HepG2 (cell line): ENCODE measurements around the gene POLR3F. TPM values are rescaled to one million over a fixed set of nuclear protein-coding genes. Genes with fewer than 3 reads are reported as not detected.

Experiments used
- ATF7 ChIP-seq, 2 experiments: fragments of 450-650 bp in 1 of 2; sonication (generic) in 1 of 2; formaldehyde crosslinking in 1 of 2; IDR thresholded peaks; 2 replicates each; pipeline versions ENCODE4 v1.4.0 to v1.6.1; 2016 to 2020; ENCODE audit warnings: antibody characterized with exemption in 1 of 2, mild to moderate bottlenecking in 1 of 2, missing genetic modification reagents in 1 of 2
- BORCS8-MEF2B ChIP-seq: sonication (generic); formaldehyde crosslinking; IDR thresholded peaks from 2 replicates; pipeline ENCODE4 v1.8.0; 2022; ENCODE audit warnings: mild to moderate bottlenecking, missing genetic modification reagents
- ISL2 ChIP-seq: sonication (generic); formaldehyde crosslinking; IDR thresholded peaks from 2 replicates; pipeline ENCODE4 v1.5.0; 2020; ENCODE audit warnings: missing genetic modification reagents
- MTA3 ChIP-seq: sonication (generic); formaldehyde crosslinking; IDR thresholded peaks from 2 replicates; pipeline ENCODE4 v1.4.0; 2020; ENCODE audit warnings: missing genetic modification reagents
- NFIC ChIP-seq: IDR thresholded peaks from 2 replicates; pipeline ENCODE4 v1.6.1; 2012; ENCODE audit warnings: mild to moderate bottlenecking, low read length, inconsistent platforms
- NR2F6 ChIP-seq, 2 experiments: IDR thresholded peaks; 2 replicates each; pipeline ENCODE4 v1.6.1; 2016; ENCODE audit warnings: antibody characterized with exemption in 1 of 2, mild to moderate bottlenecking in 1 of 2
- TEAD3 ChIP-seq: optimal IDR thresholded peaks from 2 replicates; pipeline ENCODE3; 2016; ENCODE audit warnings: borderline replicate concordance
- ZBTB34 ChIP-seq: sonication (generic); formaldehyde crosslinking; IDR thresholded peaks from 2 replicates; pipeline ENCODE4 v1.8.0; 2022; ENCODE audit warnings: mild to moderate bottlenecking, missing genetic modification reagents
- ZFP91 ChIP-seq: sonication (generic); formaldehyde crosslinking; IDR thresholded peaks from 2 replicates; pipeline ENCODE4 v1.9.0; 2022; ENCODE audit warnings: missing genetic modification reagents, mild to moderate bottlenecking, borderline replicate concordance
- ZMYM4 ChIP-seq: sonication (generic); formaldehyde crosslinking; IDR thresholded peaks from 2 replicates; pipeline ENCODE4 v1.8.1; 2023; ENCODE audit warnings: mild to moderate bottlenecking, missing genetic modification reagents
- ZNF10 ChIP-seq: sonication (generic); formaldehyde crosslinking; IDR thresholded peaks from 2 replicates; pipeline ENCODE4 v1.4.0; 2020; ENCODE audit warnings: mild to moderate bottlenecking, low read depth, missing genetic modification reagents, borderline replicate concordance
- ZNF224 ChIP-seq: sonication (generic); formaldehyde crosslinking; IDR thresholded peaks from 2 replicates; pipeline ENCODE4 v1.5.0; 2020; ENCODE audit warnings: mild to moderate bottlenecking, missing genetic modification reagents
- ZNF382 ChIP-seq: sonication (generic); formaldehyde crosslinking; IDR thresholded peaks from 2 replicates; pipeline ENCODE4 v1.5.0; 2020; ENCODE audit warnings: missing genetic modification reagents, mild to moderate bottlenecking, borderline replicate concordance
- ZNF44 ChIP-seq: sonication (generic); formaldehyde crosslinking; IDR thresholded peaks from 2 replicates; pipeline ENCODE4 v1.5.1; 2020; ENCODE audit warnings: mild to moderate bottlenecking, missing genetic modification reagents
- ZNF564 ChIP-seq: sonication (generic); formaldehyde crosslinking; IDR thresholded peaks from 2 replicates; pipeline ENCODE4 v1.8.1; 2023; ENCODE audit warnings: mild to moderate bottlenecking, missing genetic modification reagents
- polyA plus RNA-seq, 8 experiments: library from polyadenylated mRNA; depleted of rRNA in 3 of 8; stranded (reverse) in 7 of 8; unstranded in 1 of 8; fragments of >200 nt; fragmentation: Illumina TruSeq in 4 of 8; extraction: Trizol in 4 of 8; gene quantifications; 2 replicates each; pipeline versions ENCODE4 v1.2.1 to v1.2.3, GENCODE V29; 2011 to 2016; ENCODE audit warnings: low read depth in 4 of 8, missing spikeins in 1 of 8, mixed read lengths in 1 of 8; ENCODE audit not compliant: insufficient read depth in 1 of 8
- total RNA-seq, 5 experiments: library from RNA; depleted of rRNA; stranded (reverse); fragments of >200 nt; fragmentation: Illumina TruSeq; extraction: Trizol; gene quantifications; 2 replicates each; pipeline ENCODE4 v1.2.3, GENCODE V29; 2016; ENCODE audit warnings: low read depth in 1 of 5
- TF ChIP-seq, protein P1 (sequence below): sonication (generic); formaldehyde crosslinking; IDR thresholded peaks from 2 replicates; pipeline ENCODE4 v1.9.0; 2021; ENCODE audit warnings: mild to moderate bottlenecking, missing genetic modification reagents
- TF ChIP-seq, protein P2 (sequence below): sonication (generic); formaldehyde crosslinking; IDR thresholded peaks from 2 replicates; pipeline ENCODE4 v1.8.1; 2022; ENCODE audit warnings: low read depth, mild to moderate bottlenecking, missing genetic modification reagents

The POLR3F gene
- total and polyA plus RNA-seq, 2 of the 13 experiments (the other 11 are each of a cell fraction or from before 2014, with no cell fraction given) = 11.7 to 25.5 TPM

DNA sequence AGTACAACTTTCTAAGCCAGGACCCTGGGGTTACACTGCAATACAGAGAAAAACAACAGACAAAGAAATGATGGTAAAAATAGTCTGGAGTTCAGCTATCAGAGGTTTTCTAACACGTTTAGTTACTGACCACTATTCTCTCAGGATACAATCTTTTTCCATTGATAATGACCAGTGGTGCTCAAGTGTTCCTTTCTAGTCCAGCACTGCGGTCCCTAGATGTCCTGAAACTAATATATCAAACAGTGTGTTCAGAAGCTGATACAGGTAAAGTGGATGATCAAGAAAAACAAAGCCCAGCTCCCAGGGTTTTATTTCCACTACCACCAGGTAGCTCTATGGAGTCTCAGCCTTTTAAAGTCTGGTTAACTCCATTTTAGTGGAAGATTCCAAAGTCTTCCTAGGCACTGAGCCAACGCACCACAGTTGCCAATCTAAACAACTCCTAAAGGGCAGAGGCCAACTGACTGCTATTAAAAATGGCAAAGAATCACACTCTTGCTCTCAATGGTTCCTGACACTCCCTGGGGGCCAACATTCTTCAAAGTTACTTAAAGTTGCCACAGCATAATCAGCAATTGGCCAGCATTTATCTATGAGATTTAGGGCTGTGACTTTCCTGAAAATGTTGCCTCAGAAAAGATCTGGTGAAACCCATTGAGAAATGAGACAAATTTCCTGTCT is 38.6 kb upstream of the POLR3F start (continued):
- peak; percentile 10 for TF ChIP-seq TEAD3 (CRISPR knock-in tag)
- TF ChIP-seq, protein P1, sequence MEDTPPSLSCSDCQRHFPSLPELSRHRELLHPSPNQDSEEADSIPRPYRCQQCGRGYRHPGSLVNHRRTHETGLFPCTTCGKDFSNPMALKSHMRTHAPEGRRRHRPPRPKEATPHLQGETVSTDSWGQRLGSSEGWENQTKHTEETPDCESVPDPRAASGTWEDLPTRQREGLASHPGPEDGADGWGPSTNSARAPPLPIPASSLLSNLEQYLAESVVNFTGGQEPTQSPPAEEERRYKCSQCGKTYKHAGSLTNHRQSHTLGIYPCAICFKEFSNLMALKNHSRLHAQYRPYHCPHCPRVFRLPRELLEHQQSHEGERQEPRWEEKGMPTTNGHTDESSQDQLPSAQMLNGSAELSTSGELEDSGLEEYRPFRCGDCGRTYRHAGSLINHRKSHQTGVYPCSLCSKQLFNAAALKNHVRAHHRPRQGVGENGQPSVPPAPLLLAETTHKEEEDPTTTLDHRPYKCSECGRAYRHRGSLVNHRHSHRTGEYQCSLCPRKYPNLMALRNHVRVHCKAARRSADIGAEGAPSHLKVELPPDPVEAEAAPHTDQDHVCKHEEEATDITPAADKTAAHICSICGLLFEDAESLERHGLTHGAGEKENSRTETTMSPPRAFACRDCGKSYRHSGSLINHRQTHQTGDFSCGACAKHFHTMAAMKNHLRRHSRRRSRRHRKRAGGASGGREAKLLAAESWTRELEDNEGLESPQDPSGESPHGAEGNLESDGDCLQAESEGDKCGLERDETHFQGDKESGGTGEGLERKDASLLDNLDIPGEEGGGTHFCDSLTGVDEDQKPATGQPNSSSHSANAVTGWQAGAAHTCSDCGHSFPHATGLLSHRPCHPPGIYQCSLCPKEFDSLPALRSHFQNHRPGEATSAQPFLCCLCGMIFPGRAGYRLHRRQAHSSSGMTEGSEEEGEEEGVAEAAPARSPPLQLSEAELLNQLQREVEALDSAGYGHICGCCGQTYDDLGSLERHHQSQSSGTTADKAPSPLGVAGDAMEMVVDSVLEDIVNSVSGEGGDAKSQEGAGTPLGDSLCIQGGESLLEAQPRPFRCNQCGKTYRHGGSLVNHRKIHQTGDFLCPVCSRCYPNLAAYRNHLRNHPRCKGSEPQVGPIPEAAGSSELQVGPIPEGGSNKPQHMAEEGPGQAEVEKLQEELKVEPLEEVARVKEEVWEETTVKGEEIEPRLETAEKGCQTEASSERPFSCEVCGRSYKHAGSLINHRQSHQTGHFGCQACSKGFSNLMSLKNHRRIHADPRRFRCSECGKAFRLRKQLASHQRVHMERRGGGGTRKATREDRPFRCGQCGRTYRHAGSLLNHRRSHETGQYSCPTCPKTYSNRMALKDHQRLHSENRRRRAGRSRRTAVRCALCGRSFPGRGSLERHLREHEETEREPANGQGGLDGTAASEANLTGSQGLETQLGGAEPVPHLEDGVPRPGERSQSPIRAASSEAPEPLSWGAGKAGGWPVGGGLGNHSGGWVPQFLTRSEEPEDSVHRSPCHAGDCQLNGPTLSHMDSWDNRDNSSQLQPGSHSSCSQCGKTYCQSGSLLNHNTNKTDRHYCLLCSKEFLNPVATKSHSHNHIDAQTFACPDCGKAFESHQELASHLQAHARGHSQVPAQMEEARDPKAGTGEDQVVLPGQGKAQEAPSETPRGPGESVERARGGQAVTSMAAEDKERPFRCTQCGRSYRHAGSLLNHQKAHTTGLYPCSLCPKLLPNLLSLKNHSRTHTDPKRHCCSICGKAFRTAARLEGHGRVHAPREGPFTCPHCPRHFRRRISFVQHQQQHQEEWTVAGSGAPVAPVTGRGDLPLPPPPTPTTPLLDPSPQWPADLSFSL (CRISPR knock-in tag) = 0 out of 2 replicates have a peak, but pooled peaks have one; percentile 32
- no peak for TF ChIP-seq ZNF44 (CRISPR knock-in tag)
- TF ChIP-seq ZNF564 (CRISPR knock-in tag) = no peak
- TF ChIP-seq ZBTB34 (CRISPR knock-in tag) = peak; percentile 84
- TF ChIP-seq ZFP91 (CRISPR knock-in tag) = no peak
- TF ChIP-seq BORCS8-MEF2B = no peak
- TF ChIP-seq ZMYM4 (CRISPR knock-in tag) = peak; percentile 55
- no peak for TF ChIP-seq ZNF224 (CRISPR knock-in tag)
- no peak for TF ChIP-seq ATF7 (IDR thresholded peaks at IDR 0.05)
- TF ChIP-seq ATF7 (CRISPR knock-in tag; IDR thresholded peaks at IDR 0.05) = no peak
- no peak for TF ChIP-seq MTA3 (CRISPR knock-in tag)
- TF ChIP-seq ZNF10 (CRISPR knock-in tag) = no peak
- TF ChIP-seq ZNF382 (CRISPR knock-in tag) = 0 out of 2 replicates have a peak, but pooled peaks have one; percentile 40
- 0 out of 2 replicates have a peak, but pooled peaks have one; percentile 32 for TF ChIP-seq ISL2 (CRISPR knock-in tag)
- TF ChIP-seq NR2F6 (IDR thresholded peaks at IDR 0.05) = peak; percentile 42; the same call in 1 of the 2 replicates
- no peak for TF ChIP-seq NR2F6 (CRISPR knock-in tag; IDR thresholded peaks at IDR 0.05)
- TF ChIP-seq NFIC = 0 out of 2 replicates have a peak, but pooled peaks have one; percentile 25
- TF ChIP-seq, protein P2, sequence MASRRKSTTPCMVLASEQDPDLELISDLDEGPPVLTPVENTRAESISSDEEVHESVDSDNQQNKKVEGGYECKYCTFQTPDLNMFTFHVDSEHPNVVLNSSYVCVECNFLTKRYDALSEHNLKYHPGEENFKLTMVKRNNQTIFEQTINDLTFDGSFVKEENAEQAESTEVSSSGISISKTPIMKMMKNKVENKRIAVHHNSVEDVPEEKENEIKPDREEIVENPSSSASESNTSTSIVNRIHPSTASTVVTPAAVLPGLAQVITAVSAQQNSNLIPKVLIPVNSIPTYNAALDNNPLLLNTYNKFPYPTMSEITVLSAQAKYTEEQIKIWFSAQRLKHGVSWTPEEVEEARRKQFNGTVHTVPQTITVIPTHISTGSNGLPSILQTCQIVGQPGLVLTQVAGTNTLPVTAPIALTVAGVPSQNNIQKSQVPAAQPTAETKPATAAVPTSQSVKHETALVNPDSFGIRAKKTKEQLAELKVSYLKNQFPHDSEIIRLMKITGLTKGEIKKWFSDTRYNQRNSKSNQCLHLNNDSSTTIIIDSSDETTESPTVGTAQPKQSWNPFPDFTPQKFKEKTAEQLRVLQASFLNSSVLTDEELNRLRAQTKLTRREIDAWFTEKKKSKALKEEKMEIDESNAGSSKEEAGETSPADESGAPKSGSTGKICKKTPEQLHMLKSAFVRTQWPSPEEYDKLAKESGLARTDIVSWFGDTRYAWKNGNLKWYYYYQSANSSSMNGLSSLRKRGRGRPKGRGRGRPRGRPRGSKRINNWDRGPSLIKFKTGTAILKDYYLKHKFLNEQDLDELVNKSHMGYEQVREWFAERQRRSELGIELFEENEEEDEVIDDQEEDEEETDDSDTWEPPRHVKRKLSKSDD (CRISPR knock-in tag) = no peak
